Epithelial cell of esophagus (primary cell): Measurements from ENCODE around the gene TMEM81.

ENCODE experiments used
- DNase-seq: peaks from one replicate; pipeline ENCODE4 v3.0.0; 2010; ENCODE audit warnings: low read depth
- H3K4me3 ChIP-seq: 2 replicates; pipeline ENCODE4 v1.5.1; 2011; ENCODE audit warnings: mild to moderate bottlenecking, low read length, control low read depth
- CTCF ChIP-seq: IDR thresholded peaks from 2 replicates; pipeline ENCODE4 v1.5.1; 2011; ENCODE audit warnings: low read depth, mild to moderate bottlenecking, low read length, control low read depth, inconsistent platforms; ENCODE audit not compliant: insufficient read depth; ENCODE audit errors: missing control alignments

Gene TMEM81

GRCh38 chr1:205056188-205056611 is 28.1 kb downstream of the TMEM81 start:
- DNase-seq = no peak
- H3K4me3 ChIP-seq = no peak overlapping the region
- TF ChIP-seq CTCF = no peak

GRCh38 chr1:205054013-205054412 is 30.2 kb downstream of the TMEM81 start:
- no peak for TF ChIP-seq CTCF
- no peak overlapping the region for H3K4me3 ChIP-seq
- DNase-seq = peak; percentile 21

GRCh38 chr1:205053296-205053695 is 31.0 kb downstream of the TMEM81 start:
- no peak for DNase-seq
- no peak overlapping the region for H3K4me3 ChIP-seq

GRCh38 chr1:205052690-205053089 is 31.6 kb downstream of the TMEM81 start:
- H3K4me3 ChIP-seq = no peak overlapping the region
- no peak for TF ChIP-seq CTCF
- no peak for DNase-seq

More at GRCh38 chr1:205053296-205053695, 31.0 kb downstream of the TMEM81 start:
- TF ChIP-seq CTCF = no peak

GRCh38 chr1:205049479-205049878 is 34.8 kb downstream of the TMEM81 start:
- TF ChIP-seq CTCF = no peak
- no peak overlapping the region for H3K4me3 ChIP-seq

GRCh38 chr1:205048382-205048781 is 35.9 kb downstream of the TMEM81 start:
- no peak for TF ChIP-seq CTCF
- H3K4me3 ChIP-seq = no peak overlapping the region
- DNase-seq = no peak

More at GRCh38 chr1:205049479-205049878, 34.8 kb downstream of the TMEM81 start:
- DNase-seq = no peak

GRCh38 chr1:205047764-205048231 is 36.5 kb downstream of the TMEM81 start:
- no peak overlapping the region for H3K4me3 ChIP-seq
- no peak for TF ChIP-seq CTCF
- no peak for DNase-seq
